ENCODE measurements around the gene ATP6V1G2.

The ATP6V1G2 gene

GRCh38 chr6:31495580-31495979 is 50.8 kb downstream of the ATP6V1G2 start:
- Histone ChIP-seq H3K27ac (peak overlapping the region; percentile 83 to 92 (median 86)), H3K4me3 (peak overlapping the region; percentile 75 to 99 (median 90)), H3K27me3 (no peaks in the 10 kb centered on the region), H4K20me1 (peaks cover 9 to 30% (median 15%) of the 10 kb centered on the region in 11 experiments; a peak in 18 of 22 replicates), H3K4me2 (peak overlapping the region; percentile 82 to 99 (median 96)), H3K9me3 (replicated peaks in 1 of 11) (peaks cover 0 to 2% (median 0%) of the 10 kb centered on the region in 11 experiments; a peak in 1 of 22 replicates), H3K36me3 (peaks cover 0 to 3% (median 0%) of the 10 kb centered on the region in 11 experiments; a peak in 2 of 22 replicates), H3K9ac (peak overlapping the region; percentile 84 to 92 (median 88)), H3K4me1 (peaks cover 55 to 67% (median 60%) of the 10 kb centered on the region in 10 experiments)
- no peak for TF ChIP-seq Cebpa-rat (IDR thresholded peaks at IDR 0.05)
